GM12872 (cell line): Measurements from ENCODE around the gene ZNF655.

Experiments
- CTCF ChIP-seq: IDR thresholded peaks from 3 replicates; pipeline ENCODE4 v1.5.1; 2011; ENCODE audit warnings: low read depth, mild to moderate bottlenecking, low read length, moderate library complexity; ENCODE audit not compliant: insufficient read depth

ZNF655 gene

DNA sequence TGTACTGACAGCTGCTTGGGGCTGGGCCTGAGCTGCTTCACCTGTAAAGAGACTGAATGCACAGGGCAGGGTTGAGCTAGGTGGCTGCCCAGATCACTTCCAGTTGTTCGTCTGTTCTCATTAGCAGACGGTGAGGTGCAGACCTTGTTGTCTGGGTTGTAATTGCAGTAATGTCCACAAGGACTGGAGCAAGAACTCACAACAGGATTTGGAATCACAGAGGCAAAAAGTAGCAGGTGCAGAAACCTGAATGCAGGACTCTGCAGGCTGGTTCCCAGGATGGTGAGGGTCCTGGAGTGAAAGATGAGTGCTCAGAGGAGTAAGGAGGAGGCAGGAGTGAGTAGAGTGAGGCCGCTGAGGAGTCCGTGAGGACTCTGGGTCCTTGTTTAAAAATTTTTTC is 67.5 kb downstream of the ZNF655 start:
- no peak for TF ChIP-seq CTCF
